Omental fat pad (tissue), 4 donors: ENCODE data around the gene DOK7. TPM values are rescaled to one million over a fixed set of nuclear protein-coding genes. Genes with fewer than 3 reads are reported as not detected.

ENCODE experiments used
- ATAC-seq: fragments of 150-250 bp; one replicate; pipeline ENCODE4 v1.9.1; 2016; ENCODE audit warnings: mild to moderate bottlenecking, moderate library complexity; ENCODE audit not compliant: low FRiP score
- DNase-seq: peaks from one replicate; pipeline ENCODE4 v3.0.0-alpha.2; 2019; ENCODE audit warnings: low spot score
- total RNA-seq, 4 donors: library from RNA; depleted of rRNA; stranded (reverse); fragments of >200 nt; gene quantifications; one replicate each; pipeline ENCODE4 v1.1.0, GENCODE V29; 2016
- TF ChIP-seq, protein P1 (sequence below), 3 donors: fragments of 450-650 bp; IDR thresholded peaks; one replicate each; pipeline ENCODE4 v1.5.1; 2016 to 2017; ENCODE audit warnings: antibody characterized with exemption in 3 of 3, mild to moderate bottlenecking in 3 of 3, moderate library complexity in 2 of 3

DOK7 gene
- total RNA-seq, 4 donors from 2014 or later, result not detected

DNA sequence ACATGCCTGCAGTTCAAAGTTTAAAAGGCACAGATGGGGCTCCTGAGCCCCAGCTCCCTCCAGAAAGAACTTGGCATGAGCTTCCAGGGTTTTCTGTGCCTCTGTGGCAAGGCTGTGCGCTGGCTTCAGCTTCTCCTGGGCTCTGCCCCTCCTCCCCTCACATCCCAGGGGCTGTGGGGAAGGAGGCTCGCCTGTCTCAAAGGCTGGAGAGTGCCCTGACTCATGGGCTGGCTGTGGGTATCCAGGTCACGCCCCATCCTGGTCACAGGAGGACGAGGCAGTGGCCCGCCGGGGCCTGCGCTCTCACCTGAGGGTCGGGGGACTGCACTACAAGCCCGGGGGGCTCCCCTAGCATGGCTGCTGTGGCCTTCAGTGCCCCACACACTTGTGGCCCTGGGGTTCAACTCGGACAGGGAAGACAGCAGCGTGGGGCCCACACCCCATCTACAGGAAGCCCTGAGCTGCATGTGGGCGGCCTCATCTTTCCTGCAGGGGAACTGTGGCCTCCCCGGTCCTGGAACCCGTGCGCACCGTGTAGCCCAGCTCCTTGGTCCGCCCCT, 51.2 kb downstream of the DOK7 start:
- no peak for ATAC-seq
- no peak for DNase-seq
- TF ChIP-seq, protein P1, sequence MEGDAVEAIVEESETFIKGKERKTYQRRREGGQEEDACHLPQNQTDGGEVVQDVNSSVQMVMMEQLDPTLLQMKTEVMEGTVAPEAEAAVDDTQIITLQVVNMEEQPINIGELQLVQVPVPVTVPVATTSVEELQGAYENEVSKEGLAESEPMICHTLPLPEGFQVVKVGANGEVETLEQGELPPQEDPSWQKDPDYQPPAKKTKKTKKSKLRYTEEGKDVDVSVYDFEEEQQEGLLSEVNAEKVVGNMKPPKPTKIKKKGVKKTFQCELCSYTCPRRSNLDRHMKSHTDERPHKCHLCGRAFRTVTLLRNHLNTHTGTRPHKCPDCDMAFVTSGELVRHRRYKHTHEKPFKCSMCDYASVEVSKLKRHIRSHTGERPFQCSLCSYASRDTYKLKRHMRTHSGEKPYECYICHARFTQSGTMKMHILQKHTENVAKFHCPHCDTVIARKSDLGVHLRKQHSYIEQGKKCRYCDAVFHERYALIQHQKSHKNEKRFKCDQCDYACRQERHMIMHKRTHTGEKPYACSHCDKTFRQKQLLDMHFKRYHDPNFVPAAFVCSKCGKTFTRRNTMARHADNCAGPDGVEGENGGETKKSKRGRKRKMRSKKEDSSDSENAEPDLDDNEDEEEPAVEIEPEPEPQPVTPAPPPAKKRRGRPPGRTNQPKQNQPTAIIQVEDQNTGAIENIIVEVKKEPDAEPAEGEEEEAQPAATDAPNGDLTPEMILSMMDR (IDR thresholded peaks at IDR 0.05), result no peak

DNA sequence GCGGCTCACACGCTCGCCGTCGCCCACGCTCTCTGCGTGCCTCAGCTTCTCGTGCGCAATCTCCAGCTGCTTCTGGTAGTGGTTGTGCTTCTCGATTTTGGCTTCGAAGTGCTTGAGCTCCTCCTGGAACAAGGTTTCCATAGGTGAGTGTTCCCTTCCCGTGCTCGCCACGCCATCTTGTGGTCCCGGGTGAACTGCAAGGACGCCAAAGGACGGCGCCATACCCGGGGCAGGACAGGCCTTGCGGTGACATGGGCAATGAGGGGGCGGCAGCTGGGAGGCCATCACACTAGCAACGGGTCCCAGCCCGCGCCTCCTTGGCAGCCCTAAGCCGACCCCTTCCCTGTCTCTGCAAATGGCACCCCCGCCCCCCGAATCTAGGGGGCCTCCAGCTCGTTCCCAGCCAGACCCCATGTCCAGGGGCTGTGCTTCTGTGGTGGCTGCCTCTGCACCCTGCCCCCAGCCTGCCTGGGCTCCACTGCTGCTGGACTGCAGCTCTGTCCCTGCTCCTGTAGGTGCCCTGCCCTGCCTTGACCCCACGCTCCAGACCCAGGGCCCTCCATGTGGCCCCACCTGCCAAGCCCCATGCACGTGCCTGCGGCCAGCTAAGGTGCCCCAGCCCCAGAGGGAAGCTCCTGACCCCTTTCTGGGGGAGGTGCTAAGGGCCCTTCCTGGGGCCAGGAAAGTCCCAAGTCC, 51.8 kb downstream of the DOK7 start:
- DNase-seq (no peak), ATAC-seq (no peak)
- TF ChIP-seq, protein P1 (IDR thresholded peaks at IDR 0.05), result no peak

DNA sequence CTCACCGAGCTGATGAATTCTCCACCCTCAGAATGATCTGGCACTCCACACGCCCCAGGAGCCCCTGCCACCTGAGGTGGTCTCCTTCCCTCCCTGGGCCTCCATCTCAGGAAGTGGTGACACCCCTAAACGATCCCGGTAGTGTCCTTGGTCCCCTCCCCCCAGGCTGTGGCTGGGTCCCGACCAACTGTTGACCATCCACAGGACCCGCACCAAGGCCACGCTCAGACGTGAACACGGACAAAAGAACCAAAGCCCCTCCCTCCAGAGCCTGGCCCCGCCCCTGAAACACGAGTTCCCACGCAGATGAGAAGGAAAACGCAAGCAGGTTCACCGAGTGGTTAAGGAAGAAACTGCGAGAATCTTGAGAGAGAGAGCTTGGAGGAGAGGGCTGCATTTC, 52.5 kb downstream of the DOK7 start:
- TF ChIP-seq, protein P1 (IDR thresholded peaks at IDR 0.05), result no peak
- no peak for DNase-seq
- no peak for ATAC-seq

DNA sequence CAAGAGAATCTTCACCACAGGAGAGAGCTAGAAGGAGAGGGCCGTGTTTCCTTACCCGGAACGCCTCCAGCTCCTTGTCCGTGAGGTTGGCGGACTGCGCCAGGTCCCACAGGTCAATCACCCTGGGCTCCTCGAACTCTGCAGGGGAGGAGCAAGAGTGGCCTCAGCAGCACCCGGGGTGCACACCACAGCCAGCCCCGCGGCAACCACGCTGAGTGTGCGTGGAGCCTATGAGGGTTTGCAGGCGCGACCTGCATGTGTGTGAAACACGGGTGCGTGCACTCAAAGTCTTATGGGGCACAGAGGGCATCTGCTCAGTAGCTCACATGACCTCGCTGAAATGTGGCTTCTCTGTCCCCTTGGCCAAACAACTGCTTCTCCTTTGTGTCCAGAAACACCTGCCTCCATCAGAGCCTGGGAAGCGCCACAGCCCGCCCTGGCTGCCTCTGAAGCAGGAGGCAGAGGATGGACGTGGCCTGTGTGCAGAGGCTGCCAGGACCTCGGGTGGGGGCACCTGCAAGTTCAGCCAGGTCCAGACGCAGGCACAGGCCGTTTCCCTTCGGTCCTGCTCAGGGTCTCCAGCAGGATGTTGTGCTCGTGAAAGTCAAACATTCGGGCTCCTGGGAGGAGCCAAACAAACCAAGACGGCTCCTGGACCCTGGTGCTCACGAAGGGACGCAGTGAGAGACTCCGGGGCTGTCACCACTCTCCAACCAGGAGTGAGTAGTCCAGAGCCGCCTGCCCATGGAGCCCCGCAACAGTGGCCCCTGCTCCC, 53.1 kb downstream of the DOK7 start:
- ATAC-seq (no peak), DNase-seq (no peak)
- TF ChIP-seq, protein P1 (IDR thresholded peaks at IDR 0.05), result no peak

DNA sequence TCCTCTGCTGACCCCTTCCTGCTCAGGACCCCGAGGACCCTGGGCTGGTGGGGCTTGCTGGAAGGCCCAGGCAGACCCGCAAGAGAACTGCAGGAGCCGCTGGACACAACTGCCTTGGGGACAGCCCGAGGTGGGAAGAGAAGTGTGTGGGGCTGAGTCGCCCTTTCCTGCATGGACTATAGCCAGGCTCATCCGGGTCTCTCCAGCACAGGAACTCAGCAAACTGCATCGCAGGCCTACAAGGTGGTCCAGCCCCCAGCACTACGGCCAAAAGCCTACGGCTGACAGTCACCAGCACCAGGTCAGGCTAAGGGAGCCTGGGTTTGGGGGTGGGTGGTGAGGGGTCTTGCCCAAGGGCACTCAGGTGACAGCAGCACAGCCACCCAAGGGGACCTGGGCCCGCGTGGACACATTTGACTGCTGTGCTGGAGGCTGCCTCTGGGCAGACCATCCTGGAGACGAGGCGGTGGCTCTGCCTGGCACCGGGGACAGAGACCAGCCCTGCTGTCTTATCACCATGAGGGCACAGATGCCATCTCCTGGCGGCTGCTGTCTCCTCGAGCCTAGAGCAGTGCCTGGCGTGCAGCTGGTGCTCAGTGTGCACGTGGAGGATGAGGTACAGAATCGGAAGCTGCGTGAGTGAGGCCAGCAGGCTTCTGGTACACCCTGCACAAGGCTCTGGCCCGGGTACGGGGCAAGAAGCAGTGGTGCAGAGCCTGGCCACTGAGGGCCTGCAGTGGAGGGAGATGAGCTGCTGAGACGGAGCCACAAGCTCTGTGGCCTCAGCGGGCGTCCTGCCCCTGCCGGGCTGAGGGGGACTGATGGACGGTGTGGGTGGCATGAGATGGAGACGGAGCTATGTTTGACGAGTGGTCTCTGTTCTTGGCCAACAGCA, 54.0 kb downstream of the DOK7 start:
- ATAC-seq (no peak), DNase-seq (no peak)
- TF ChIP-seq, protein P1 (IDR thresholded peaks at IDR 0.05), result no peak

DNA sequence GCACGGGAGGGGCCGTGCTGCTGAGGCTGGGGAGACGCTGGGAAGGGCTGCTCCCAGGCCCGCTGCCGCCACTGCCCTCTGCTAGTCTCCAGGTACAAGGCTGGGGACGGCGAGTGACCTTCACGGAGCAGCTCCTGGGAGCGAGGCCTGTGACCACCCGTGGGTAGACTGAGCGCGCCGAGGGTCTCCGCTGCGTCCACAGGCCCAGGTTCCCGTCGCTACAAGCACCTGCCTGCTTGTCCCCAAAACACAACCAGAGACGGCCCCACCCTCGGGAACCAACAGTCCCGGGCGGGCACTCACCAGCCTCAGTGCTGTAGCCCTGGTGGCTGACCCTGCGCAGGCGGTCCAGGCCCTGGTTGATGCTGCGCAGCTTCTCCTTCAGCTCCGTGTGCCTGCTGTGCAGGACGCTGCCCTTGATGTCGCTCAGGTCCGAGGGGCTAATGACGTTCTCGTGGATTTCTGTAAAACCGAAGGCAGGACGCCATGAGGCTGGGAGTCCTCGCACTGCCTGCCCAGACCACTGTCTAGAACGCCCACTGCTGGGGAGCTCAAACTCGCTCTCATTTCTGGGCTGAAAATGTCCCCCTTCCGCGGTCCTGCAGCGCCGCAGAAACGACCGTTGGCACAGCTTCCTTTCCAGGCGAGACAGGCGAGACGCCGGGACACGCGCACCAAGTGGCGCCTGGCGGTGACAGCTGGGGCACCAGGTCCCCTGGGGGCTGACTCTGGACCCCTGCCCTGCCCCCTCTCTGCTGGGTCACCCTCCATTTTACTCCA, 54.8 kb downstream of the DOK7 start:
- no peak for ATAC-seq
- DNase-seq, result no peak
- TF ChIP-seq, protein P1 (IDR thresholded peaks at IDR 0.05), result no peak
